HG03521 (cell line): Measurements from ENCODE around the gene ROMO1.
"Not testable (repeated sequence)": the region's sequence is repeated elsewhere in the genome, so short reads cannot be mapped to it uniquely, and the experiment has no call there.

ENCODE experiments used
- ATAC-seq: cut with Tn5 transposase; IDR thresholded peaks from one replicate; pipeline ENCODE4 v1.9.1; 2021; ENCODE audit warnings: mild to moderate bottlenecking, moderate library complexity; ENCODE audit not compliant: unreplicated experiment

ROMO1 gene

GRCh38 chr20:35729283-35729807 is 30.1 kb downstream of the ROMO1 start:
- no peak for ATAC-seq

DNA sequence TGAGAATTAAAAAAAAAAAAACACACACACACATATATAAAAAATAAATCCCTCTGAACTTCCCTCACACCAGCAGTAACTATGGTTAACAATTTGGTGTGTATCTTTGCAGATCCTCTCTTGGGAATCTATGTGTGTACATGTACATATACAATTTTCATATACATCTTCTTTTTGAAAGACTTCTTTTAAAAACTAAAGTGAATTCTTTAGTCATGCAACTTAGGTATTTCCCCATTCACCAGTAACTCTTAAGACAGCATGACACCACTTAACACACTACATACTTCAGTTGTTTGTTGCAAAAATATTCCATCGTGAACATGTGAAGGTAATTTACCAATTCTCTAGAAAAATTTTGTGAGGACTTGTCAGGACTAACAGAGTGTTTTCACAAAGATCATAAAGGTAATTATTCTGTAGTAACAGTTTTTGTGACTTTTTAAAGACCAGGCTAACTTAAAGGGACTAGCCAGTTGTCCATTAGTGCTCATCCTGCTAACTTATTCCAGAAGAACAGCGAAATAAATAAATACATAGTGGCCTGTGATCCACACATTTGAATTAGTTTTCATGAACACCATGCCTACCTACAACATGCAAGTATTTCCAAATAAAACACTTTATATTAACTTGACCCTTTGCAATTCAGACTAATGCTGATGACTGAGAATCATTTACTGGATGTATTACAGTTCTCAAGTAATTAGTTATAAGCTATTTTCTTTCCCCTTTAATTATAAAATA is 30.8 kb downstream of the ROMO1 start:
- ATAC-seq: no peak

- no peak for ATAC-seq
Measured at GRCh38 chr20:35730583-35731468, 31.6 kb downstream of the ROMO1 start.

GRCh38 chr20:35731469-35731788 is 32.2 kb downstream of the ROMO1 start:
- ATAC-seq: no peak

DNA sequence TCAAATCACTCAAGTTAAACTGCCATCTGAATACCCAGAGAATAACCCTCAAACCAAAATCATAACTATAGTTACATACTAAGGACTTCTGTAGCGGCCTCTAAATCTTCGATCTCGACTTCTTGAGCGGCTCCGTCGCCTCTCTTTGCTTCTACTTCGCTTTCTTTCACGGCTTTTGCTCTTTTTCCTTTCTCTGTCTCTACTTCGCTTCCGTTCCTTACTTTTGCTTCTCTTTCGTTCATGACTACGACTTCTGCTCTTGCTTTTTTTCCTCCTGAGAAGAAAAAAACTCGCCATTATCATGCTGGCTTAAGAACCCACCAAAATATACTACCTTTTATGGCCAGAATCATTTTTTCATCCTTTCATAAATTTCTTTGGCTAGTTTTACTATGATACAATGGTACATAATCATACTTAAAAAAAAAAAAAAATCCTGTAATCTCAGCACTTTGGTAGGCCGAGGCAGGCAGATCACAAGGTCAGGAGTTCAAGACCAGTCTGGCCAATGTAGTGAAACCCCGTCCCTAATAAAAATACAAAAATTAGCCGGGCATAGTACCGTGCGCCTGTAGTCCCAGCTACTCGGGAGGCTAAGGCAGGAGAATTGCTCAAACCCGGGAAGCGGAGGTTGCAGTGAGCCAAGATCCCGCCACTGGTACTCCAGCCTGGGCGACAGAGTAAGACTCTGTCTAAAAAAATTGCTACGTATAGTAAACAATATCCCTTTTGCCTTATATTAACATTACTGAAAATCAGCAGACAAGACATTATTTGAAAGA is 32.8 kb downstream of the ROMO1 start:
- ATAC-seq: no peak

DNA sequence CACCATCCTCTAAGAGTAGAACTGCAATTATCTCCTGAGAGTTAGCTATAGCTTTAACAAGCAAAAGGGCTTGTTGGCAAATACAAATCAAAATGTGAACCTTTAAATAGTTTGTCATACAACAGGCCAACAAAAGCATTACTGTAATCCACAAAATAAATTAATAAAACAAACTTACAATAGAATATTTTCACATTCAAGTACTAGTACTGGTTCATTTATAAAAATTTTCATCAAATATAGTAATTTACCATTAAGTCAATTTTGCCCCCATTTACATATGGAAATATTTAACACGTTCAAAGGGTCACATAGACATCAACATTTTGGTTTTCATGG is 33.4 kb downstream of the ROMO1 start:
- no peak for ATAC-seq

DNA sequence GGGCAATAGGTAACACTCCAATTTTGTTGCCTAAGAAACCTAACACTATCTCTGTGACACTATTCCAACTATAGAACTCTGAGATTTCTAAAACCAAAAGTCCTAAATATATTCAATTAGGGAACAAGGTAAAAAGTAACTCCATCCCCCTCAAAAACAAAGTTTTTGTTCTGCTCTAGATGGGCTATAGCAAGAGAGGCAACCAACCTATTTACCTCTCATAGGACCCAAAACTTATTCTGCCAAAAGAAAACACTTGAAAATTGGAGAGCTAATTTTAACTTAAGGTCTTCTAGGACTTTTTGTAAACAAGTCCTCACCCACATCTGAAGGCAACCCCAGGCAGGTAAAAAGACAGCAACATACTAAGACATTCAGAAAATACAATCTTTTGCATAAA is 35.2 kb downstream of the ROMO1 start:
- no peak for ATAC-seq

DNA sequence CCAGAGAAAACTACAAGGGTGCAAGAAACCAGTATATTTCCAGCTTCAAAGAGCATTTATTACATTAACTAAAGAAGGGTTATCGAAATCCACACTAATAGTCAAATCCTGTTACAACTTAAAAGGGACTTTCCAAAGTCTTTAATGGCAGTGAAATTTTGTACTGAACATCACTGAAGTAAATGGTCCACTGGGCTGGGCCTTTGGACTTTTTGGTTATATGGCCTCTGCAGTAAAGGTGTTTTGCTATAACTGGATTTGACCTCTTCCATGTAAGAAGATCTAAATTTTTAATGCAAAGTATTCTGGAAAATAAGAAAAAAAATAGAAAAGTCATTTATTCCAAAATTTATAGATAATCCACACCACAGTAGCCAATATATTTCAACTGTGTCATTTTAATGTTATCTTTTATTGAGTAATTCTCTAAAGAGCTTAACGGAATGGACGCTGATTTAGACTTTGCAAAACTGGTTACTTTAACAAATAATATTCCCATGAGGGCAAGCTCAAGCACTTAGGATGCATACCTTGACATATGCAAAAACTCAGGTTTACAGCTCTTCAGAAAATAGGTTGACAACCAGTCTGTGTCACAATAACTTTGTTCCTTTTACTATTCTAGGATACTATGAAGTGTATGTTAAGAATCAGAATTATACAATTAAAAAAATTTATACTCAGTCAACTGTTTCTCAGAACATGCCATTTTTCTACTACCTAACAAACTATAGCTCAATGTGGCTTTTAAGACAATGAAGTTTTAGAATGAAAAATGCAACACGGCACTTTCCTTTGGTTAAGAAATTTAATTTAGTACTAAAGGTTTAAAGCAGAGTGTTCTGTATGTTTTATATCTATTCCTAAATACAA is 35.8 kb downstream of the ROMO1 start:
- no peak for ATAC-seq

- no peak for ATAC-seq
Measured at GRCh38 chr20:35735826-35736470, 36.7 kb downstream of the ROMO1 start.

GRCh38 chr20:35737865-35738333 is 38.7 kb downstream of the ROMO1 start:
- no peak for ATAC-seq

GRCh38 chr20:35738410-35739179 is 39.4 kb downstream of the ROMO1 start:
- ATAC-seq: no peak

DNA sequence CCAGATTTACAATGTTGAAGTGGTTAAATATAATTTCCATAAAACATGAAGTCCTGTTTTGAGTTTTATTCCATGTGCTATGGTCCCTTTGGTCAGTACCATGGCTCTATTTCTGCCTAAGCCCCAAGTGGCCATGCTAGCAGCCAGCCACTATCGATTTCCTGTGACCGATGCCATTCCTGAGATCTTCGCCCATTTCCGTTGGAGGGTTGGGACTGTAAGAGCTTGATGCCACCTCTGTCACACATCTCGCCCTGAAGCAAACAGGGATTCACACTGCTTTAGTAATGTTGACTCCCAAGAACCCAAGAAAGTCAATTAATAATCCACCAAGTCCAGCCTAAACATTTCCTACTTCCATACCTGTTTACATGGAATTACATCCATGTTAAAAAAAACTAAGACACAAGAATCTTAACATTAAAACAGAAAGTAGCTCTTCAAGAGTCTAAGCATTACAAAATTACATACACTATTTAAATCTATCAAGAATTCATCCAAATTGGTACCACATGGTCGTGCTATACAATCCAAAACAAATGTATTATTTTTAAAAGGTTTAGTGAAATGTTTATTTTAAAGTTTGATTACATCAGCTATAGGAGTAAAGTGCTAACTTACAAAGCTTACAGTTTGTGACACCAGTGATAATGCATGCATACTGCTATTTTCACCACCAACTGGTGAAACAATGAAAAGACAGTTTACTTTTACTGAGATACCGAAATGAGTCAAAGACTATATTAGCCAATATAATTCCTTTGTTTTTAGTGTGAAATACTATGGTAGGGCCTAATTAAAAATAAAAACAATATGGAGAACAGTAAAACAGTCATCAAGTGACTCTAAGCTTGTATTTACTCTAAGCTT is 40.3 kb downstream of the ROMO1 start:
- ATAC-seq: no peak

- peak; percentile 87 for ATAC-seq
Measured at GRCh38 chr20:35741892-35742740, 42.9 kb downstream of the ROMO1 start, which contains the start of gene RBM39. TSS of gene RBM39 (minus strand) at chr20:35742260. CDS start at chr20:35740874, 1,386 bp downstream.

- no peak for ATAC-seq
Measured at GRCh38 chr20:35742741-35743523, 43.7 kb downstream of the ROMO1 start.

DNA sequence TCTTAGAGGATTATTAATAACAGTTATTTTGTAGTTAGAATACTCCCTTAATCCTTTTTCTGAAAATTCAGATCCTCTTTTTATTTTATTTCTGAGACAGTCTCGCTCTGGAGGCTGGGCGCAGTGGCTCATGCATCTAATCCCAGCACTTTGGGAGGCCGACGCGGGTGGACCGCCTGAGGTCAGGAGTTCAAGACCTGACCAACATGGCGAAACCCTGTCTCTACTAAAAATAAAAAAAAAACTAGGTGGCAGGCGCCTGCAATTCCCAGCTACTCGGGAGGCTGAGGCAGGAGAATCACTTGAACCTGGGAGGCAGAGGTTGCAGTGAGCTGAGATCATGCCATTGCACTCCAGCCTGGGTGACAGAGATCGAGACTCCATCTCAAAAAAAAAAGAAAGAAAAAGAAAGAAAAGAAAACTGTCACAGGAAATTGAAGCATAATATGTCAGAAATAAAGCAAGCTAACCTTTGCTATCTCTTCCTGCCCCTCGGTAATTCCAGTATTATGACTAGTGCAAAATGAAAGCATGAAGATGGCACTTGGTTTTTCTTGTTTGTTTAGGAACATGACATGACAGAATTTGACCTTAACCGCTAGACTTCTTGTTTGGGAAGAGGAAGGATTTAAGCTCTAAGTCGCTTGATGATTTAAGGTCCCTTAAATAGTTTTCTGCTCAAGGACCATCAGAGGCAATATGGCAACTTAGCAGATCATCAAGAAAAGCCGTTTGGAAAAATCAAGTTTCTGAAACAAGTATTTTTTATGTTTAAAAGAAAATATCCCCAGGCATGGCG is 44.7 kb downstream of the ROMO1 start:
- no peak for ATAC-seq

- ATAC-seq: not testable (repeated sequence)
Measured at GRCh38 chr20:35744492-35744841, 45.3 kb downstream of the ROMO1 start.
